Measurements from ENCODE around the gene SMIM15. TPM values are rescaled to one million over a fixed set of nuclear protein-coding genes. Genes with fewer than 3 reads are reported as not detected.
"Not testable (repeated sequence)": the region's sequence is repeated elsewhere in the genome, so short reads cannot be mapped to it uniquely, and the experiment has no call there.

SMIM15 gene
- polyA plus RNA-seq, 4 donors: 43.2 to 89.3 (median 56.2) TPM

DNA sequence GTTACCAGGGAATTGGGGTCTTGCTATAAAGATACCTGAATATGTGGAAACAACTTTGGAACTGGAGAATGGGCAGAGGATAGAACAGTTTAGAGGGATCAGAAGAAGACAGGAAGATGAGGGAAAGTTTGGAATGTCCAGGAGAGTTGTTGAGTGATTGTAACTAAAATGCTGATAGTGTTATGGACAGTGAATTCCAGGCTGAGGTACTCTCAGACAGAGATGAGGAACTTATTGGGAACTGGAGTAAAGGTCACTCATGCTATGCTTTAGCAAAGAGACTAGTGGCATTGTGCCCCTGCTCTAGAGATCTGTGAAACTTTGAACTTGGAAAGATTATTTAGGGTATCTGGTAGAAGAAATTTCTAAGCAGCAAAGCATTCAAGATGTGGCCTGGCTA lies 25.1 kb upstream of the SMIM15 start:
- not testable (repeated sequence) for H3K27ac ChIP-seq (ENCODE audit: low read depth in 1 of 3, low read length in 2 of 3); FAIRE-seq

GRCh38 chr5:61186634-61187033 lies 24.4 kb upstream of the SMIM15 start:
- no peaks in the 10 kb centered on the region for H3K9me3 ChIP-seq (ENCODE audit: control insufficient read depth in 2 of 2, insufficient read depth in 1 of 2, low read depth in 1 of 2, low read length in 1 of 2)
- no peaks in the 10 kb centered on the region for H3K36me3 ChIP-seq (ENCODE audit: control insufficient read depth in 3 of 3, insufficient read depth in 2 of 3, low read depth in 1 of 3, low read length in 3 of 3)
- H3K4me1 ChIP-seq (ENCODE audit: control insufficient read depth in 3 of 3, insufficient read depth in 2 of 3, low read depth in 1 of 3, low read length in 2 of 3): no peaks in the 10 kb centered on the region
- H3K27ac ChIP-seq (ENCODE audit: low read depth in 1 of 3, low read length in 2 of 3): no peak overlapping the region
- FAIRE-seq: no peak
- DNase-seq: no peak
- no peak overlapping the region for H3K4me3 ChIP-seq (ENCODE audit: low read depth in 1 of 3, low read length in 3 of 3)
- 80 to 96% (median 89%) methylated on average over 2 of the region's 2 CpGs for WGBS, 3 donors
- H3K27me3 ChIP-seq (ENCODE audit: control insufficient read depth in 3 of 3, insufficient read depth in 3 of 3, low read length in 3 of 3): no peaks in the 10 kb centered on the region

More for the DNA sequence above, 25.1 kb upstream of the SMIM15 start:
- not testable (repeated sequence) for H3K36me3 ChIP-seq (ENCODE audit: control insufficient read depth in 3 of 3, insufficient read depth in 2 of 3, low read depth in 1 of 3, low read length in 3 of 3); H3K27me3 ChIP-seq (ENCODE audit: control insufficient read depth in 3 of 3, insufficient read depth in 3 of 3, low read length in 3 of 3); DNase-seq; H3K4me3 ChIP-seq (ENCODE audit: low read depth in 1 of 3, low read length in 3 of 3); H3K4me1 ChIP-seq (ENCODE audit: control insufficient read depth in 3 of 3, insufficient read depth in 2 of 3, low read depth in 1 of 3, low read length in 2 of 3); H3K9me3 ChIP-seq (ENCODE audit: control insufficient read depth in 2 of 2, insufficient read depth in 1 of 2, low read depth in 1 of 2, low read length in 1 of 2)

GRCh38 chr5:61184708-61185107 lies 22.4 kb upstream of the SMIM15 start:
- DNase-seq: no peak
- 64 to 96% (median 89%) methylated on average over 2 of the region's 2 CpGs for WGBS, 3 donors
- FAIRE-seq: no peak

GRCh38 chr5:61183538-61183937 lies 21.3 kb upstream of the SMIM15 start:
- WGBS, 3 donors: 91 to 97% (median 96%) methylated on average over 1 of the region's 1 CpG
- no peaks in the 10 kb centered on the region for H3K36me3 ChIP-seq (ENCODE audit: control insufficient read depth in 3 of 3, insufficient read depth in 2 of 3, low read depth in 1 of 3, low read length in 3 of 3)
- no peaks in the 10 kb centered on the region for H3K27me3 ChIP-seq (ENCODE audit: control insufficient read depth in 3 of 3, insufficient read depth in 3 of 3, low read length in 3 of 3)
- H3K27ac ChIP-seq (ENCODE audit: low read depth in 1 of 3, low read length in 2 of 3): no peak overlapping the region
- no peaks in the 10 kb centered on the region for H3K4me1 ChIP-seq (ENCODE audit: control insufficient read depth in 3 of 3, insufficient read depth in 2 of 3, low read depth in 1 of 3, low read length in 2 of 3)
- DNase-seq (no peak), FAIRE-seq (no peak)
- no peak overlapping the region for H3K4me3 ChIP-seq (ENCODE audit: low read depth in 1 of 3, low read length in 3 of 3)
- H3K9me3 ChIP-seq (ENCODE audit: control insufficient read depth in 2 of 2, insufficient read depth in 1 of 2, low read depth in 1 of 2, low read length in 1 of 2): no peaks in the 10 kb centered on the region

More at GRCh38 chr5:61184708-61185107, 22.4 kb upstream of the SMIM15 start:
- H3K27ac ChIP-seq (ENCODE audit: low read depth in 1 of 3, low read length in 2 of 3): no peak overlapping the region
- H3K4me1 ChIP-seq (ENCODE audit: control insufficient read depth in 3 of 3, insufficient read depth in 2 of 3, low read depth in 1 of 3, low read length in 2 of 3): no peaks in the 10 kb centered on the region
- no peak overlapping the region for H3K4me3 ChIP-seq (ENCODE audit: low read depth in 1 of 3, low read length in 3 of 3)
- no peaks in the 10 kb centered on the region for H3K9me3 ChIP-seq (ENCODE audit: control insufficient read depth in 2 of 2, insufficient read depth in 1 of 2, low read depth in 1 of 2, low read length in 1 of 2)
- no peaks in the 10 kb centered on the region for H3K36me3 ChIP-seq (ENCODE audit: control insufficient read depth in 3 of 3, insufficient read depth in 2 of 3, low read depth in 1 of 3, low read length in 3 of 3)
- no peaks in the 10 kb centered on the region for H3K27me3 ChIP-seq (ENCODE audit: control insufficient read depth in 3 of 3, insufficient read depth in 3 of 3, low read length in 3 of 3)

GRCh38 chr5:61182449-61182848 lies 20.2 kb upstream of the SMIM15 start:
- 58 to 66% (median 59%) methylated on average over 2 of the region's 2 CpGs for WGBS, 3 donors
- DNase-seq (peak in 1 of 2 donors; percentile 29), FAIRE-seq (no peak)
- Histone ChIP-seq H3K27ac (ENCODE audit: low read depth in 1 of 3, low read length in 2 of 3) (no peak overlapping the region), H3K4me3 (ENCODE audit: low read depth in 1 of 3, low read length in 3 of 3) (no peak overlapping the region), H3K9me3 (ENCODE audit: control insufficient read depth in 2 of 2, insufficient read depth in 1 of 2, low read depth in 1 of 2, low read length in 1 of 2) (no peaks in the 10 kb centered on the region), H3K4me1 (ENCODE audit: control insufficient read depth in 3 of 3, insufficient read depth in 2 of 3, low read depth in 1 of 3, low read length in 2 of 3) (no peaks in the 10 kb centered on the region), H3K36me3 (ENCODE audit: control insufficient read depth in 3 of 3, insufficient read depth in 2 of 3, low read depth in 1 of 3, low read length in 3 of 3) (no peaks in the 10 kb centered on the region), H3K27me3 (ENCODE audit: control insufficient read depth in 3 of 3, insufficient read depth in 3 of 3, low read length in 3 of 3) (no peaks in the 10 kb centered on the region)

DNA sequence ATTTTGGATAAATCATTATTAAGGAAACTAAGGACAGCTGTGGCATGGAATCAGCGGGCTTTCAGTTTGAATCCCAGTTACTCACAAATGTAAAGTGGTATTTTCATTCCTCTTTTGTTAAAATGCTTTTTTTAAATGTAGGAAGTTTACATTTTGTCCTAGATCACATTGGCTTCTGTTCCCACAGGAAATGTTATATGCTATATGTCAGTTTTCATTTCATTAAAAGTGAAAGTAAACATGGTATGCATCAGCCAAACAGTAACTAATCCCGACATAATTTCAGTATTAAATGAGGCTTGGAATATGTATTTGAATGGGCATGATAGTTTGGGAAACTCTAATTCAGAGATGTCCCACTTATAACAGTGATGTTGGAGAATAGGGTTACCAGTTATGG lies 18.6 kb upstream of the SMIM15 start:
- Histone ChIP-seq H3K9me3 (ENCODE audit: control insufficient read depth in 2 of 2, insufficient read depth in 1 of 2, low read depth in 1 of 2, low read length in 1 of 2) (no peaks in the 10 kb centered on the region), H3K4me3 (ENCODE audit: low read depth in 1 of 3, low read length in 3 of 3) (no peak overlapping the region), H3K4me1 (ENCODE audit: control insufficient read depth in 3 of 3, insufficient read depth in 2 of 3, low read depth in 1 of 3, low read length in 2 of 3) (no peaks in the 10 kb centered on the region), H3K36me3 (ENCODE audit: control insufficient read depth in 3 of 3, insufficient read depth in 2 of 3, low read depth in 1 of 3, low read length in 3 of 3) (no peaks in the 10 kb centered on the region), H3K27ac (ENCODE audit: low read depth in 1 of 3, low read length in 2 of 3) (no peak overlapping the region), H3K27me3 (ENCODE audit: control insufficient read depth in 3 of 3, insufficient read depth in 3 of 3, low read length in 3 of 3) (no peaks in the 10 kb centered on the region)
- FAIRE-seq (no peak), DNase-seq (peak in 1 of 2 donors; percentile 10)
- WGBS, 3 donors: 33 to 44% (median 42%) methylated on average over 2 of the region's 2 CpGs

DNA sequence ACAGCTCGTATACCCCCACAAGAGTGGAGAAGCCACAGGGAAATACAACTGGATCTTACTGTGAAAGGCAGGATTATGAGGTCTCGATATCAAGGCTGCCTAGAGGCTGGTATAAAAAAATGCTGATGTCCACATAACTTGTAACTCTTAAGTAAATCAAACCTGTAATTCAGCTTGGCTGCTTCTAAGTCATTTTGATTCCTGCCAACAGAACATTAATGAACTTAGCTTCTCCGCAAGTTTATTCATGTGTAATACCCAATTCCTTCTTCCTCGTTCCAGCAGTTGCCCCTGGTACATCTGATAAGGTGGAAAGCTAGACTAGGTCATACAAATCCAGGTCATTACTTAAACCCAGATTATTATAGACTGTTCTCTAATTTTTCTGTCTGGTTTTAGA lies 16.4 kb upstream of the SMIM15 start:
- Histone ChIP-seq H3K9me3 (ENCODE audit: control insufficient read depth in 2 of 2, insufficient read depth in 1 of 2, low read depth in 1 of 2, low read length in 1 of 2) (no peaks in the 10 kb centered on the region), H3K4me3 (ENCODE audit: low read depth in 1 of 3, low read length in 3 of 3) (no peak overlapping the region), H3K4me1 (ENCODE audit: control insufficient read depth in 3 of 3, insufficient read depth in 2 of 3, low read depth in 1 of 3, low read length in 2 of 3) (no peaks in the 10 kb centered on the region), H3K27me3 (ENCODE audit: control insufficient read depth in 3 of 3, insufficient read depth in 3 of 3, low read length in 3 of 3) (no peaks in the 10 kb centered on the region), H3K27ac (ENCODE audit: low read depth in 1 of 3, low read length in 2 of 3) (no peak overlapping the region), H3K36me3 (ENCODE audit: control insufficient read depth in 3 of 3, insufficient read depth in 2 of 3, low read depth in 1 of 3, low read length in 3 of 3) (no peaks in the 10 kb centered on the region)
- peak in 1 of 2 donors; percentile 27 for DNase-seq
- no peak for FAIRE-seq
- 52 to 81% (median 63%) methylated on average over 4 of the region's 4 CpGs for WGBS, 3 donors

DNA sequence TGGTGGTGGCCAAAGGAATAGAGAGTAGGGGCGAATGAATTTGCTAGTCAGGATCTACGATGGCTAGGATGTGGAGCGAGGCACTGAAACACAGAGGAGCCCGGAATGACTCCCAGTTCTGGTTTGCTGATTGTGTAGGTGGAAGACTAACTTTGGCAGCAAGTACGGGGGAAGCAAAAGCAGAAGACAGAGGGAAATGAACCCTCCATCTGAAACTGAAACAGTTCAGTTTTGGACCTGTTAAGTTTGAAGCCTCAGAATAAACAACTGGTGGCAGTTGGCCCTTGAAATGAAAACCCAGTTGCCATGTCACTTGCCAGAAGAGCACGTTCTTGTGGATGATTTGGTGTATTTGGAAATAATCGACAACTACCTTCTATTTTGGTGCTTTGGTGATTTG lies 15.4 kb upstream of the SMIM15 start:
- Histone ChIP-seq H3K9me3 (ENCODE audit: control insufficient read depth in 2 of 2, insufficient read depth in 1 of 2, low read depth in 1 of 2, low read length in 1 of 2) (no peaks in the 10 kb centered on the region), H3K4me1 (ENCODE audit: control insufficient read depth in 3 of 3, insufficient read depth in 2 of 3, low read depth in 1 of 3, low read length in 2 of 3) (no peaks in the 10 kb centered on the region), H3K27ac (ENCODE audit: low read depth in 1 of 3, low read length in 2 of 3) (no peak overlapping the region), H3K27me3 (ENCODE audit: control insufficient read depth in 3 of 3, insufficient read depth in 3 of 3, low read length in 3 of 3) (no peaks in the 10 kb centered on the region), H3K4me3 (ENCODE audit: low read depth in 1 of 3, low read length in 3 of 3) (no peak overlapping the region), H3K36me3 (ENCODE audit: control insufficient read depth in 3 of 3, insufficient read depth in 2 of 3, low read depth in 1 of 3, low read length in 3 of 3) (no peaks in the 10 kb centered on the region)
- 80 to 94% (median 80%) methylated on average over 7 of the region's 7 CpGs for WGBS, 3 donors
- FAIRE-seq: no peak
- no peak for DNase-seq

DNA sequence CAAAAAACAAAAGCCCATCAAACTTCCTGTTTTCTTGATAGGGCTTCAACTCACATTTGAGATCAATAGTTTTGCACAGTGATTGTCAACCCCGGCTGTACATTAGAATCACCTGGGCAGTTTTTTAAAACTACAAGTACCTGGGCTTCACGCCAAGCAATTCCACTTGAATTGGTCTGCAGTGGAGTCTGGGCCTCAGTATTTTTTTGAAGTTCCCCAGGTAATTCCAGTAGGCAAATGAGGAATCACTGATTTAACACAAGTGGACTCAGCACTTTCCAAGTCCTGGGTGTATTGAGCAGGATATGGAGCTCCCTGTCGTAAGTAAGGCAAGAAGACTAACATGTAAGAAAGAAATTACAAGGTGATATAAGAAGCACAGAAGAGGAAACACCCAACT lies 14.8 kb upstream of the SMIM15 start:
- FAIRE-seq: no peak
- Histone ChIP-seq H3K27ac (ENCODE audit: low read depth in 1 of 3, low read length in 2 of 3) (no peak overlapping the region), H3K4me3 (ENCODE audit: low read depth in 1 of 3, low read length in 3 of 3) (no peak overlapping the region)

More for the DNA sequence above, 14.8 kb upstream of the SMIM15 start:
- no peaks in the 10 kb centered on the region for H3K9me3 ChIP-seq (ENCODE audit: control insufficient read depth in 2 of 2, insufficient read depth in 1 of 2, low read depth in 1 of 2, low read length in 1 of 2)
- 94 to 99% (median 98%) methylated on average over 3 of the region's 3 CpGs for WGBS, 3 donors
- no peaks in the 10 kb centered on the region for H3K36me3 ChIP-seq (ENCODE audit: control insufficient read depth in 3 of 3, insufficient read depth in 2 of 3, low read depth in 1 of 3, low read length in 3 of 3)
- no peak for DNase-seq
- H3K27me3 ChIP-seq (ENCODE audit: control insufficient read depth in 3 of 3, insufficient read depth in 3 of 3, low read length in 3 of 3): no peaks in the 10 kb centered on the region
- H3K4me1 ChIP-seq (ENCODE audit: control insufficient read depth in 3 of 3, insufficient read depth in 2 of 3, low read depth in 1 of 3, low read length in 2 of 3): no peaks in the 10 kb centered on the region
